Natural killer cell treated with Interleukin-12 subunit alpha and Interleukin-12 subunit beta and Interleukin-15 and Interleukin-18, amount 100 ng/mL, for 72 hours (primary cell): ENCODE results near the gene CAMK2B. TPM values are rescaled to one million over a fixed set of nuclear protein-coding genes. Genes with fewer than 3 reads are reported as not detected.

Experiments
- ATAC-seq, 2 donors: fragments of 150-1000 bp; cut with Tn5 transposase in 1 of 2; sonication (Bioruptor Pico), chemical (Tn5 transposase) in 1 of 2; 2 replicates each; pipeline ENCODE4 v1.10.0; 2021
- DNase-seq: peaks from one replicate; pipeline ENCODE4 v3.0.0; 2022; ENCODE audit warnings: low spot score
- H3K27ac Mint-ChIP-seq, 2 donors: 1 replicate in 1 of 2; 2 replicates in 1 of 2; pipeline ENCODE4 v1.8.0; 2022; ENCODE audit warnings: mixed read lengths in 2 of 2, mild to moderate bottlenecking in 1 of 2, moderate library complexity in 1 of 2
- H3K27me3 Mint-ChIP-seq, 2 donors: 1 replicate in 1 of 2; 2 replicates in 1 of 2; pipeline ENCODE4 v1.8.0; 2022; ENCODE audit warnings: mixed read lengths in 2 of 2
- H3K36me3 Mint-ChIP-seq: one replicate; pipeline ENCODE4 v1.8.0; 2022; ENCODE audit warnings: mixed read lengths
- H3K4me1 Mint-ChIP-seq, 2 donors: 1 replicate in 1 of 2; 2 replicates in 1 of 2; pipeline ENCODE4 v1.8.0; 2022; ENCODE audit warnings: low read depth in 2 of 2, mixed read lengths in 2 of 2, mild to moderate bottlenecking in 1 of 2
- H3K4me3 Mint-ChIP-seq: one replicate; pipeline ENCODE4 v1.8.0; 2022; ENCODE audit warnings: mixed read lengths
- H3K9me3 Mint-ChIP-seq: 2 replicates; pipeline ENCODE4 v1.8.0; 2022; ENCODE audit warnings: mixed read lengths
- total RNA-seq, 2 donors: library from RNA; stranded (reverse); gene quantifications; one replicate each; pipeline ENCODE4 v1.2.3, GENCODE V29; 2022

Gene CAMK2B
- total RNA-seq, 2 donors from 2014 or later: 0.10 TPM; not detected in 1

GRCh38 chr7:44341401-44341800, 16.0 kb upstream of the CAMK2B start:
- Mint-ChIP-seq H3K9me3 (no peaks in the 10 kb centered on the region), H3K4me1 (no peaks in the 10 kb centered on the region), H3K27me3 (peaks cover 16 to 39% of the 10 kb centered on the region in 2 donors), H3K27ac (no peak overlapping the region), H3K4me3 (no peak overlapping the region), H3K36me3 (no peaks in the 10 kb centered on the region)
- DNase-seq (no peak), ATAC-seq (no peak)

GRCh38 chr7:44338600-44338999, 13.2 kb upstream of the CAMK2B start:
- no peak overlapping the region for H3K4me3 Mint-ChIP-seq
- H3K27ac Mint-ChIP-seq: no peak overlapping the region
- no peak for DNase-seq
- peaks cover 14 to 26% of the 10 kb centered on the region in 2 donors for H3K27me3 Mint-ChIP-seq
- H3K36me3 Mint-ChIP-seq: peaks cover 7% of the 10 kb centered on the region
- H3K9me3 Mint-ChIP-seq: no peaks in the 10 kb centered on the region
- no peak for ATAC-seq
- no peaks in the 10 kb centered on the region for H3K4me1 Mint-ChIP-seq

GRCh38 chr7:44336491-44336890, 11.1 kb upstream of the CAMK2B start:
- peaks cover 17 to 35% of the 10 kb centered on the region in 2 donors for H3K27me3 Mint-ChIP-seq
- ATAC-seq: no peak
- H3K4me3 Mint-ChIP-seq: no peak overlapping the region
- no peaks in the 10 kb centered on the region for H3K9me3 Mint-ChIP-seq
- H3K36me3 Mint-ChIP-seq: peaks cover 7% of the 10 kb centered on the region
- DNase-seq: no peak
- no peaks in the 10 kb centered on the region for H3K4me1 Mint-ChIP-seq
- H3K27ac Mint-ChIP-seq: no peak overlapping the region

- DNase-seq: no peak
- peaks cover 7% of the 10 kb centered on the region for H3K36me3 Mint-ChIP-seq
- no peaks in the 10 kb centered on the region for H3K4me1 Mint-ChIP-seq
- H3K4me3 Mint-ChIP-seq: no peak overlapping the region
- peaks cover 20 to 39% of the 10 kb centered on the region in 2 donors for H3K27me3 Mint-ChIP-seq
- peak; percentile 13 to 55 for ATAC-seq
- H3K27ac Mint-ChIP-seq: no peak overlapping the region
- H3K9me3 Mint-ChIP-seq: no peaks in the 10 kb centered on the region
These were observed 9.8 kb upstream of the CAMK2B start for GRCh38 chr7:44335184-44335583.

- peaks cover 20 to 37% of the 10 kb centered on the region in 2 donors for H3K27me3 Mint-ChIP-seq
- no peak overlapping the region for H3K27ac Mint-ChIP-seq
- H3K4me1 Mint-ChIP-seq: no peaks in the 10 kb centered on the region
- H3K4me3 Mint-ChIP-seq: no peak overlapping the region
- DNase-seq (no peak), ATAC-seq (peak in 1 of 2 donors; percentile 28)
- H3K9me3 Mint-ChIP-seq: no peaks in the 10 kb centered on the region
- H3K36me3 Mint-ChIP-seq: peaks cover 7% of the 10 kb centered on the region
These were observed 9.3 kb upstream of the CAMK2B start for GRCh38 chr7:44334734-44335097.

- DNase-seq (no peak), ATAC-seq (no peak)
- Mint-ChIP-seq H3K4me1 (no peaks in the 10 kb centered on the region), H3K36me3 (peaks cover 7% of the 10 kb centered on the region), H3K27me3 (peaks cover 20 to 37% of the 10 kb centered on the region in 2 donors), H3K9me3 (no peaks in the 10 kb centered on the region), H3K4me3 (no peak overlapping the region), H3K27ac (no peak overlapping the region)
These were observed 8.7 kb upstream of the CAMK2B start for GRCh38 chr7:44333911-44334733.

- no peaks in the 10 kb centered on the region for H3K4me1 Mint-ChIP-seq
- H3K4me3 Mint-ChIP-seq: no peak overlapping the region
- peaks cover 19 to 28% of the 10 kb centered on the region in 2 donors for H3K27me3 Mint-ChIP-seq
- DNase-seq (no peak), ATAC-seq (no peak)
- H3K36me3 Mint-ChIP-seq: peaks cover 7% of the 10 kb centered on the region
- H3K27ac Mint-ChIP-seq: no peak overlapping the region
- no peaks in the 10 kb centered on the region for H3K9me3 Mint-ChIP-seq
These were observed 6.3 kb upstream of the CAMK2B start for GRCh38 chr7:44331682-44332081.

GRCh38 chr7:44330331-44330730, 4.9 kb upstream of the CAMK2B start:
- Mint-ChIP-seq H3K4me1 (peaks cover 4 to 5% of the 10 kb centered on the region in 2 donors), H3K36me3 (no peaks in the 10 kb centered on the region), H3K9me3 (no peaks in the 10 kb centered on the region), H3K27ac (no peak overlapping the region), H3K4me3 (no peak overlapping the region), H3K27me3 (peaks cover 15 to 26% of the 10 kb centered on the region in 2 donors)
- DNase-seq (no peak), ATAC-seq (no peak)

- DNase-seq (no peak), ATAC-seq (no peak)
- H3K36me3 Mint-ChIP-seq: no peaks in the 10 kb centered on the region
- H3K9me3 Mint-ChIP-seq: no peaks in the 10 kb centered on the region
- H3K27ac Mint-ChIP-seq: no peak overlapping the region
- H3K4me1 Mint-ChIP-seq: peaks cover 4 to 5% of the 10 kb centered on the region in 2 donors
- H3K27me3 Mint-ChIP-seq: peaks cover 15 to 26% of the 10 kb centered on the region in 2 donors
- H3K4me3 Mint-ChIP-seq: no peak overlapping the region
These were observed 4.5 kb upstream of the CAMK2B start for GRCh38 chr7:44329888-44330287.

GRCh38 chr7:44329081-44329480, 3.7 kb upstream of the CAMK2B start:
- H3K27ac Mint-ChIP-seq: no peak overlapping the region

GRCh38 chr7:44327981-44328380, 2.6 kb upstream of the CAMK2B start:
- ATAC-seq (no peak), DNase-seq (no peak)
- Mint-ChIP-seq H3K27me3 (peaks cover 30 to 32% of the 10 kb centered on the region in 2 donors), H3K9me3 (no peaks in the 10 kb centered on the region), H3K27ac (no peak overlapping the region), H3K4me1 (peaks cover 4 to 5% of the 10 kb centered on the region in 2 donors), H3K36me3 (no peaks in the 10 kb centered on the region), H3K4me3 (no peak overlapping the region)

More at GRCh38 chr7:44329081-44329480, 3.7 kb upstream of the CAMK2B start:
- ATAC-seq (no peak), DNase-seq (no peak)
- Mint-ChIP-seq H3K4me1 (peaks cover 4 to 5% of the 10 kb centered on the region in 2 donors), H3K36me3 (no peaks in the 10 kb centered on the region), H3K9me3 (no peaks in the 10 kb centered on the region), H3K4me3 (no peak overlapping the region), H3K27me3 (peaks cover 19 to 26% of the 10 kb centered on the region in 2 donors)

GRCh38 chr7:44326261-44327125, 1.1 kb upstream of the CAMK2B start:
- no peak for ATAC-seq
- Mint-ChIP-seq H3K9me3 (no peaks in the 10 kb centered on the region), H3K36me3 (no peaks in the 10 kb centered on the region), H3K27ac (no peak overlapping the region), H3K4me1 (peaks cover 4 to 5% of the 10 kb centered on the region in 2 donors), H3K4me3 (no peak overlapping the region), H3K27me3 (peaks cover 23 to 27% of the 10 kb centered on the region in 2 donors)
- DNase-seq: no peak

GRCh38 chr7:44325811-44326241, 432 bp upstream of the CAMK2B start:
- Mint-ChIP-seq H3K27me3 (peaks cover 16 to 22% of the 10 kb centered on the region in 2 donors), H3K27ac (no peak overlapping the region), H3K9me3 (no peaks in the 10 kb centered on the region), H3K36me3 (no peaks in the 10 kb centered on the region), H3K4me3 (peak overlapping the region; percentile 72), H3K4me1 (peaks cover 4 to 5% of the 10 kb centered on the region in 2 donors)
- DNase-seq (no peak), ATAC-seq (no peak)
